GM06990 (cell line): Measurements from ENCODE around the gene CLEC4F.

Experiments
- DNase-seq: peaks from one replicate; pipeline ENCODE4 v3.0.0-alpha.2; 2011; ENCODE audit not compliant: insufficient read length; ENCODE audit errors: extremely low read depth
- H3K27me3 ChIP-seq: replicated peaks from 2 replicates; pipeline ENCODE4 v1.6.0; 2011; ENCODE audit warnings: low read length; ENCODE audit not compliant: control insufficient read depth, insufficient read depth
- H3K36me3 ChIP-seq: 2 replicates; pipeline ENCODE4 v1.5.1; 2011; ENCODE audit warnings: low read length; ENCODE audit not compliant: control insufficient read depth, insufficient read depth
- H3K4me3 ChIP-seq: replicated peaks from 2 replicates; pipeline ENCODE4 v1.5.1; 2011; ENCODE audit warnings: low read depth, mild to moderate bottlenecking, control low read depth, low read length
- CTCF ChIP-seq: IDR thresholded peaks from 2 replicates; pipeline ENCODE4 v1.5.1; 2011; ENCODE audit warnings: low read length, control low read depth, mild to moderate bottlenecking, inconsistent platforms; ENCODE audit not compliant: insufficient read depth, poor library complexity, severe bottlenecking

CLEC4F gene

GRCh38 chr2:70820499-70820898 lies at the start of gene CLEC4F:
TSS of gene CLEC4F (minus strand) at chr2:70820599. CDS start at chr2:70820523, 76 bp downstream.
- H3K4me3 ChIP-seq, result no peak within 1 kb of the TSS

GRCh38 chr2:70868970-70869369 lies 48.6 kb upstream of the CLEC4F start:
- H3K27me3 ChIP-seq, result peaks cover 1% of the 10 kb centered on the region
- no peaks in the 10 kb centered on the region for H3K36me3 ChIP-seq
- no peak for DNase-seq
- H3K4me3 ChIP-seq, result no peak overlapping the region
- TF ChIP-seq CTCF, result no peak

More at GRCh38 chr2:70820499-70820898, at the start of gene CLEC4F:
- TF ChIP-seq CTCF, result no peak
- DNase-seq, result no peak
- Histone ChIP-seq H3K27me3 (no peaks in the 10 kb centered on the region; the same call in 1 of the 2 replicates), H3K36me3 (no peaks in the 10 kb centered on the region)

- peak; percentile 13 for DNase-seq
- H3K27me3 ChIP-seq, result peaks cover 1% of the 10 kb centered on the region; the same call in 1 of the 2 replicates
- no peaks in the 10 kb centered on the region for H3K36me3 ChIP-seq
- peak; percentile 98 for TF ChIP-seq CTCF
- no peak overlapping the region for H3K4me3 ChIP-seq
Measured at GRCh38 chr2:70861777-70862625, 41.6 kb upstream of the CLEC4F start.

- Histone ChIP-seq H3K36me3 (no peaks in the 10 kb centered on the region), H3K4me3 (no peak overlapping the region), H3K27me3 (no peaks in the 10 kb centered on the region; the same call in 1 of the 2 replicates)
- DNase-seq, result no peak
- TF ChIP-seq CTCF, result no peak
Measured at GRCh38 chr2:70855667-70856066, 35.3 kb upstream of the CLEC4F start.

GRCh38 chr2:70854411-70854810 lies 34.0 kb upstream of the CLEC4F start:
- no peak overlapping the region for H3K4me3 ChIP-seq
- H3K36me3 ChIP-seq, result no peaks in the 10 kb centered on the region

More at GRCh38 chr2:70854411-70854810, 34.0 kb upstream of the CLEC4F start:
- no peak for DNase-seq
- TF ChIP-seq CTCF, result no peak
- no peaks in the 10 kb centered on the region for H3K27me3 ChIP-seq
